K562 treated with DMSO at 1 percent for 4 hours (cell line): ENCODE results near the gene ASCL2. TPM values are rescaled to one million over a fixed set of nuclear protein-coding genes. Genes with fewer than 3 reads are reported as not detected.

Source experiments
- total RNA-seq: library from RNA; unstranded; fragments of 300-600 nt; gene quantifications from 2 replicates; pipeline ENCODE4 v1.2.3, GENCODE V29; 2022; ENCODE audit not compliant: insufficient read depth

The ASCL2 gene
- not detected in 2 replicates for total RNA-seq

GRCh38 chr11:2270322-2271076, at the start of gene ASCL2:
Gene ASCL2, minus strand, starts transcription at chr11:2270588. Its CDS starts 256 bp downstream, at chr11:2270332.

GRCh38 chr11:2301631-2302305, 31.4 kb upstream of the ASCL2 start, which contains the start of the genes C11orf21 and TSPAN32:
Gene C11orf21, minus strand, starts transcription at chr11:2301918. Its CDS starts 110 bp downstream, at chr11:2301808.
Gene TSPAN32, plus strand, starts transcription at chr11:2302013. Its CDS starts 137 bp downstream, at chr11:2302150.

Other genes with a start within 250 kb of the ASCL2 start
- not detected in 2 replicates for gene IGF2, start 131.2 kb downstream of the ASCL2 start, total RNA-seq
- gene INS, start 109.4 kb downstream of the ASCL2 start, total RNA-seq: not detected in 2 replicates
- not detected in 2 replicates for gene TH, start 98.8 kb downstream of the ASCL2 start, total RNA-seq
- 1.1 TPM in 2 replicates for gene C11orf21, start 31.3 kb upstream of the ASCL2 start, total RNA-seq
- gene TSPAN32, start 31.4 kb upstream of the ASCL2 start, total RNA-seq: 2.7 and 3.3 TPM in 2 replicates
- 169 and 186 TPM in 2 replicates for gene CD81, start 106.7 kb upstream of the ASCL2 start, total RNA-seq
- gene TSSC4, start 130.2 kb upstream of the ASCL2 start, total RNA-seq: 36.3 and 43.1 TPM in 2 replicates
- not detected in 2 replicates for gene TRPM5, start 173.9 kb upstream of the ASCL2 start, total RNA-seq
- gene KCNQ1, start 174.4 kb upstream of the ASCL2 start, total RNA-seq: not detected in 2 replicates